Keratinocyte (primary cell): ENCODE data around the gene GPR146.

Experiments
- EZH2 ChIP-seq: IDR thresholded peaks from one replicate; pipeline ENCODE4 v1.6.1; 2012; ENCODE audit warnings: inconsistent platforms, mild to moderate bottlenecking, low read length, moderate library complexity
- TF ChIP-seq, protein P1 (sequence below), 3 experiments: IDR thresholded peaks in 1 of 3; conservative IDR thresholded peaks in 1 of 3; optimal IDR thresholded peaks in 1 of 3; 2 replicates in 2 of 3; 3 replicates in 1 of 3; pipeline versions ENCODE3 to v1.5.1; 2011; ENCODE audit warnings: low read length in 3 of 3, mild to moderate bottlenecking in 3 of 3, moderate library complexity in 2 of 3, control low read depth in 1 of 3, inconsistent platforms in 1 of 3; ENCODE audit not compliant: insufficient read depth in 2 of 3; ENCODE audit errors: extremely low read depth in 1 of 3

DNA sequence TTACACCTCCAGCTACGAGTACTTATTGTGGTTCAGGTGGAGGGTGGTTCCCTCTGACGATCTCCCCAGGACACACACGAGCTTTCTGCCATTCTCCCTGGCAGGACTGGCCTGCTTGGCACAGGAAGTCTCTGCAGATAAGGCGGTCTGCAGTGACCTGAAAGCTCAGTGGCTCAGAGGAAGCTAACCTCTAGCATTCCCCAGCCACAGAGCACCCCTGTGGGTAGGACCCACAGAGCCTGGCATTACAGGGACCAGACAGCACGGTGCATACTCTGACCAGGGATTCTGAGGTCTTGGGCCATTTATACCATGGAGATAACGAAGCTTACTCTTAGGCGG, 1.9 kb upstream of the GPR146 start:
- TF ChIP-seq, protein P1, sequence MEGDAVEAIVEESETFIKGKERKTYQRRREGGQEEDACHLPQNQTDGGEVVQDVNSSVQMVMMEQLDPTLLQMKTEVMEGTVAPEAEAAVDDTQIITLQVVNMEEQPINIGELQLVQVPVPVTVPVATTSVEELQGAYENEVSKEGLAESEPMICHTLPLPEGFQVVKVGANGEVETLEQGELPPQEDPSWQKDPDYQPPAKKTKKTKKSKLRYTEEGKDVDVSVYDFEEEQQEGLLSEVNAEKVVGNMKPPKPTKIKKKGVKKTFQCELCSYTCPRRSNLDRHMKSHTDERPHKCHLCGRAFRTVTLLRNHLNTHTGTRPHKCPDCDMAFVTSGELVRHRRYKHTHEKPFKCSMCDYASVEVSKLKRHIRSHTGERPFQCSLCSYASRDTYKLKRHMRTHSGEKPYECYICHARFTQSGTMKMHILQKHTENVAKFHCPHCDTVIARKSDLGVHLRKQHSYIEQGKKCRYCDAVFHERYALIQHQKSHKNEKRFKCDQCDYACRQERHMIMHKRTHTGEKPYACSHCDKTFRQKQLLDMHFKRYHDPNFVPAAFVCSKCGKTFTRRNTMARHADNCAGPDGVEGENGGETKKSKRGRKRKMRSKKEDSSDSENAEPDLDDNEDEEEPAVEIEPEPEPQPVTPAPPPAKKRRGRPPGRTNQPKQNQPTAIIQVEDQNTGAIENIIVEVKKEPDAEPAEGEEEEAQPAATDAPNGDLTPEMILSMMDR (optimal IDR thresholded peaks at IDR 0.05 in 1 of 3, IDR thresholded peaks at IDR 0.05 in 1 of 3, conservative IDR thresholded peaks at IDR 0.05 in 1 of 3; ENCODE audit: extremely low read depth in 1 of 3, insufficient read depth in 2 of 3, low read length in 3 of 3) = no peak
- no peak for TF ChIP-seq EZH2
